Mucosa of stomach (tissue), 1 donor: Measurements from ENCODE around the gene BBOF1.
A peak's percentile ranks its signal among the peaks of the same experiment; 100 is the strongest.
"Not testable (repeated sequence)": the region's sequence is repeated elsewhere in the genome, so short reads cannot be mapped to it uniquely, and the experiment has no call there.

Experiments used
- H3K27me3 ChIP-seq: one replicate; pipeline ENCODE4 v1.7.0; 2013; ENCODE audit warnings: mild to moderate bottlenecking, low read length; ENCODE audit not compliant: control insufficient read depth, insufficient read depth
- H3K36me3 ChIP-seq: one replicate; pipeline ENCODE4 v1.7.0; 2013; ENCODE audit warnings: low read length; ENCODE audit not compliant: control insufficient read depth, insufficient read depth
- H3K4me1 ChIP-seq: one replicate; pipeline ENCODE4 v1.7.0; 2013; ENCODE audit warnings: mild to moderate bottlenecking, low read length; ENCODE audit not compliant: control insufficient read depth, insufficient read depth
- H3K4me3 ChIP-seq: one replicate; pipeline ENCODE4 v1.7.0; 2013; ENCODE audit warnings: low read length
- H3K9ac ChIP-seq: one replicate; pipeline ENCODE4 v1.7.0; 2013; ENCODE audit warnings: mild to moderate bottlenecking, low read length, moderate library complexity
- H3K9me3 ChIP-seq: one replicate; pipeline ENCODE4 v1.7.0; 2013; ENCODE audit warnings: mild to moderate bottlenecking, low read length, moderate library complexity; ENCODE audit not compliant: control insufficient read depth
- donor health status: Pancreatic carcinoma.

Gene BBOF1

DNA sequence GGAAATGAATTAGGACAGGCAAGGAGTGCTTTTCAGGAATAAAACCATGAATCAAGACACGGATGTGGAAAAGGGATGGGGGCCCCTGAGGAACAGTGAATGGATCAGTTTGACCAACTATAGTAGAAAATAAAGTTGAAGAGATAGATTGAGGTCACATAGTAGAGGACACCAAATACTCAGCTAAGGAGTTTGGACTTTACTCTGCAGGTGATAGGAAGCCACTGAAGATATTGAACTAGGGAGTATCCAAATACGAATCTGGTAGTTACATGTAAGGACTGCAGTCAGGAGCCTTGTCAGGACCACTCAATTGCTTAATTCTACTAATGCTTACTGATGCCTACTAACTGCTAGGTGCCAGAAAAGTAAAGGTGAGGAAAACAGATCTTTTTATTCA lies 20.4 kb upstream of the BBOF1 start:
- Histone ChIP-seq H3K4me3 (no peak overlapping the region), H3K27me3 (no peaks in the 10 kb centered on the region), H3K9ac (peak overlapping the region; percentile 30), H3K4me1 (peaks cover 30% of the 10 kb centered on the region), H3K9me3 (no peaks in the 10 kb centered on the region), H3K36me3 (no peaks in the 10 kb centered on the region)

DNA sequence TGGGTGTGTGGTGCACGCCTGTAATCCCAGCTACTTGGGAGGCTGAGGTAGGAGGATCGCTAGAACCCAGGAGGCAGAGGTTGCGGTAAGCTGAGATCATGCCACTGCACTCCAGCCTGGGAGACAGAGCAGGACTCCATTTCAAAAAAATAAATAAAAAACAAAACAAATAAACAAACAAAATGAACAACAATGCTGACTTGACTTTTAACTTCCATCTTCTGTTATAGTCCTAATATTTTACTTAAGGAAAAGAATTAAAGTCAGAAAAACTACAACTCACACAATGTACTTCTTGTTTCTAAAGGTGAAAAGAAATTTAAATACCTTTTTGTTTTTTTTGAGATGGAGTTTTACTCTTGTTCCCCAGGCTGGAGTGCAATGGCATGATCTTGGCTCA lies 13.5 kb upstream of the BBOF1 start:
- not testable (repeated sequence) for H3K27me3 ChIP-seq, H3K9me3 ChIP-seq, H3K4me3 ChIP-seq, H3K36me3 ChIP-seq, H3K4me1 ChIP-seq, H3K9ac ChIP-seq

DNA sequence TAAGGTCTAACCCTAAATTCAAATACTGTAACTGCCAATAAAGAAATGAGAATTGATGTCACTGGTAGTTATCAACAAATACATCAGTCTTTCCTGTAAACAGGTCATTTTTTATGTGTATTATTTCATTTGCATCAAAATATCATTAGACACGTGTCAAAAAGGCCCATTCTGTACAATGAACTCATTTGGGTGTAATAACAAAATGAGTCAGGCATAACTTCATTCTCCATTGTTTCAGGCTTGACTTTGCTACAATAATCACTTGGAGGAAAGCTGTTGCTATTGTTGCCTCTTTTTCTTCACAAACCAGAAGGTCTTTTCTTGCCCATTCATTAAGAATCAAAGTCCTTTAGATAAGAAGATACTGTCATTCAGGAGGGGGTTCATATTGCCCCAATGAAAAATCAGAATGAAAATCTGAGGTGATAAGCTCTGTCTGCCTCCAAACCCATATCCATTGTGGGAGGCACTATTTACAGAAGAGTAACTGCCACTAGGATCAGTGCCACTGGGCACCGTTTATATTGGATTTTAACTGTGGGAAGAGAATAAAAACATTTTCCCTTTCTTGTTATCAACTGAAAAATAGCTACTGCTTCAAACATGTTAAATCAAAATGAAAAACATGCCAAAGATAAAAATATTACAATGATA lies 10.2 kb upstream of the BBOF1 start:
- H3K4me1 ChIP-seq, result peaks cover 2% of the 10 kb centered on the region
- no peaks in the 10 kb centered on the region for H3K27me3 ChIP-seq
- peaks cover 4% of the 10 kb centered on the region for H3K36me3 ChIP-seq
- H3K9ac ChIP-seq, result no peak overlapping the region
- no peak overlapping the region for H3K4me3 ChIP-seq
- no peaks in the 10 kb centered on the region for H3K9me3 ChIP-seq

DNA sequence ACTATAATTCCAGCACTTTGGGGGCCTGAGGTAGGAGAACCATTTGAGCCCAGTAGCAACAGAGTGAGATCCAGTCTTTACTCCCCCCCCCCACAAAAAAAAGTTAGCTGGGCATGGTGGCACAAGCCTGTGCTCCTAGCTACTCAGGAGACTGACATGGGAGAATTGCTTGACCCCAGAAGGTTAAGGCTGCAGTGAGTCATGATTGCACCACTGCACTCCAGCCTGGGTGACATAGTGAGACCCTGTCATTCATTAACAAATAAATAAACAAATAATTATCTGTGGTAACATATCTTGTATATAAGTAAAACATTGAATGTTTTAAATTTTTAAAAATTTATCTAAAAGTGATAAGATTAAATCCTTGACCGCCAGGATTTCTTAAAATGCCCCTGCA lies 4.8 kb upstream of the BBOF1 start:
- Histone ChIP-seq H3K4me1 (peaks cover 9% of the 10 kb centered on the region), H3K9me3 (no peaks in the 10 kb centered on the region), H3K27me3 (no peaks in the 10 kb centered on the region), H3K36me3 (no peaks in the 10 kb centered on the region), H3K4me3 (no peak overlapping the region), H3K9ac (no peak overlapping the region)

DNA sequence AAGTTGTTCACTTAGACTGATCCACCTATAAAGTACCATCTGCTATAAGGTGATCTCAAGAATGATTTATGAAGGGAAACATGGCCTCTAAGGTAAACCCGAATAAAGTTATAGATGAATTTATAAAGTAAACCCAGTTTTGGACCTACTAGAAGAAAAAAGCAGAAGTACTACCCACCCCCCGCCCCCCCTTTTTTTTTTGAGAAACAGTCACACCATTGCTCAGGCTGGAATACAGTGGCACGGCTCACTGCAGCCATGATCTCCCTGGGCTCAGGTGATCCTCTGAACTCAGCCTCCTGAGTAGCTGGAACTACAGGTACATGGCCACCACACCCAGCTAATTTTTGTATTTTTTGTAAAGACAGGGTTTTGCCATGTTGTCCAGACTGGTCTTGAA lies 4.0 kb upstream of the BBOF1 start:
- Histone ChIP-seq H3K36me3 (no peaks in the 10 kb centered on the region), H3K27me3 (no peaks in the 10 kb centered on the region), H3K9me3 (no peaks in the 10 kb centered on the region), H3K4me1 (peaks cover 13% of the 10 kb centered on the region), H3K9ac (no peak overlapping the region), H3K4me3 (no peak overlapping the region)

DNA sequence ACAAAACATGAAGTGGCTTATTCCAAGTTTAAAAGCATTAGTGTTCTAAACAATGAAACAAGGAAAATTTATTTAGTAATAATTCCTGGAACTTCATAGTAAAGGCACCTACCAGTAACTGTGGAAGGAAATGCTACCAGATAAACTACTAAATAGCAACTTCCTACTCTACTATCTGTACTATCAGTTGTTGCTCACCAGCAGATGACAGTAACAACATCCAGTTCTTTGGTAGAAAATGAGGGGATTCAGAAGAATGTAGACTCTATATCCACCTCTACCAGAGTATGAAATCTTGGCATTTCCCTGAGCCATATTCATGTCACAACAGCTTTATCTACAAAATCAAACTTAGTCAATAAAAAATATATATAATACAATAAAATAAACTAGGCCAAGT lies 3.2 kb upstream of the BBOF1 start:
- H3K9me3 ChIP-seq, result no peaks in the 10 kb centered on the region
- no peak overlapping the region for H3K4me3 ChIP-seq
- H3K9ac ChIP-seq, result no peak overlapping the region
- H3K27me3 ChIP-seq, result no peaks in the 10 kb centered on the region
- no peaks in the 10 kb centered on the region for H3K36me3 ChIP-seq
- H3K4me1 ChIP-seq, result peaks cover 13% of the 10 kb centered on the region

DNA sequence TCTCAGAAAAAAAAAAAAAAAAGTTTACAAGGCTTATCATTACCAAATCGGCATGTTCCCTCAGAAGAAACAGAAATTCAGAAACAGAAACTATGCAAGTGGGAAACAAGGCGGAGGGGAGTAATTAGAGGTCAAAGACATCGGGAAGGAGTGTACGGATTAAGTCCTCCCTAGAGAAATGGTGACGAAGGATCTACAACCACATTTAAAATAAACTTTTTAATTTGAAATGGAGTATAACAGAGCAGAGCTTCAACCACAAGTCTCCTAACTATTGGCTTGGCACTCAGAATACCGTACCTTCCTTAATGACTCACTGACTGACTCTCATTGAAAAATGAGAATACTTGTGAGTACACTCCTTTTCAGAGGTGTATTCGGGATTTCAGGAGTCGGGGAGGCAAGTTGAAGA lies 969 bp upstream of the BBOF1 start:
- peak overlapping the region; percentile 95 for H3K9ac ChIP-seq
- H3K4me1 ChIP-seq, result peaks cover 13% of the 10 kb centered on the region
- no peaks in the 10 kb centered on the region for H3K27me3 ChIP-seq
- H3K36me3 ChIP-seq, result no peaks in the 10 kb centered on the region
- peak overlapping the region; percentile 70 for H3K4me3 ChIP-seq
- no peaks in the 10 kb centered on the region for H3K9me3 ChIP-seq

DNA sequence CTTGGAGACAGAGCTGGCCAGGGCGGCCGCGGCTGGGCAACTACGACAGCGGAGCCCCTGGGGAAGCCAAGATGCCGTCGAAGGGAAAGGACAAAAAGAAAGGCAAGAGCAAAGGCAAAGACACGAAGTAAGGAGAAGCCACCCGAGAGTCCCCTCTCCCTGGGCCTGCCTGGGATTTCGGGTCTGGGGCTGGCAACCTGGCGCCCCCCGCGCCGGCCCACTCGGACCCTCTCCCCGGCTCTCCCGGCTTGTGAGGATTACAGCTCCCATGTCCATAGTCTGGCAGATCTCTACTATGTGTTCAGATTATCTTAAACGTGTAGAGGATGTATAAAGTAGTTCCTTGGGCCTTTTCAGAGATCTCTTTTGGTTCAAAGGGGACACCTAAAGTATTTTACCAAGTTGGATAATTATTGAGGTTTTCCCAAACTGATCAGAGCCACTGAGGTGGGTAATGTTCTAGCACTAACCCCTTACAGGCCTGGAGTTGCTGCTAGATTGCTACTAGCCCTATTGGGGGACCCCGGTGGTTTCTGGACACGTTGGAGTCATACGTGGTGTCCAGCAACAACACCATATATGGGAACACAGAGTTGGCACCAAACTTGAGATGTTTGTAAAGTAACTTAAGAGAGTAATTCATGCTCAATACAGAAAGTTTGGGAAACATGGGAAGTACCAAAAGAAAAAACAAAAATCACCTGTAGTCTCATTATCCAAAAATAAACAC lies 424 bp downstream of the BBOF1 start:
- peak overlapping the region; percentile 95 for H3K9ac ChIP-seq

DNA sequence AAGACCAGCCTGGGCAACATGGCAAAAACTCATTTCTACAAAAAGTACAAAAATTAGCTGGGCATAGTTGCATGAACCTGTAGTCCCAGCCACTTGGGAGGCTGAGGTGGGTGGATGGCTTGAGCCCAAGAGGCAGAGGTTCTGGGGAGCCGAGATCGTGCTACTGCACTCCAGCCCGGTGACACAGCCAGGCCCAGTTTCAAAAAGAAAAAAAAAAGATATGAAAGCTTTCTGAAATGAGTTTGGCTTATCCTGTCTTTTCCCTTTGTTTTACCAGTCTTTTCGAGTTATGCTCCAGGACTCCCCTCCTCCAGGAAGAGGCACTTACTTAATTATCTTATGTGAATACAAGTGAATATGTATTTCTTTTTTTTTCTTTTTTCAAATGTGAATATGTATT lies 3.2 kb downstream of the BBOF1 start:
- Histone ChIP-seq H3K9me3 (no peaks in the 10 kb centered on the region), H3K27me3 (no peaks in the 10 kb centered on the region), H3K4me1 (peaks cover 4% of the 10 kb centered on the region), H3K9ac (no peak overlapping the region), H3K36me3 (no peaks in the 10 kb centered on the region), H3K4me3 (no peak overlapping the region)

More for the DNA sequence above, 424 bp downstream of the BBOF1 start:
- Histone ChIP-seq H3K9me3 (no peaks in the 10 kb centered on the region), H3K36me3 (no peaks in the 10 kb centered on the region), H3K4me1 (peaks cover 7% of the 10 kb centered on the region), H3K4me3 (peak overlapping the region; percentile 53), H3K27me3 (no peaks in the 10 kb centered on the region)

DNA sequence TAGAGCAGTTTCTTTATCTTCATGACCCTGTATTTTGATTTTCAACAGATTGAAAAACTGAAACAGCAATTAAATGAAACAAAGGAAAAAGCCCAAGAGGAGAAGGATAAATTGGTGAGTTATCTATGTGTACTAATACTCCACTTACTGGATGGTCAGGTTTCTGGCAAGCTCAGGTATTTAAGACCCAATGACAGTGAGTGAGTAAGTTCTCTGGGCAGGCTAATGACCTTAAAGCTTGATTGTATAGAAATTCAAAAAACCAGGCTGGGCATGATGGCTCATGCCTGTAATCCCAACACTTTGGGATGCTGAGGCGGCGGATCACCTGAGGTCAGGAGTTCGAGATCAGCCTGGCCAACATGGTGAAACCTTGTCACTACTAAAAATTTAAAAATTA lies 10.0 kb downstream of the BBOF1 start:
- Histone ChIP-seq H3K27me3 (no peaks in the 10 kb centered on the region), H3K36me3 (no peaks in the 10 kb centered on the region), H3K9ac (no peak overlapping the region), H3K4me1 (peaks cover 12% of the 10 kb centered on the region), H3K9me3 (no peaks in the 10 kb centered on the region), H3K4me3 (no peak overlapping the region)

DNA sequence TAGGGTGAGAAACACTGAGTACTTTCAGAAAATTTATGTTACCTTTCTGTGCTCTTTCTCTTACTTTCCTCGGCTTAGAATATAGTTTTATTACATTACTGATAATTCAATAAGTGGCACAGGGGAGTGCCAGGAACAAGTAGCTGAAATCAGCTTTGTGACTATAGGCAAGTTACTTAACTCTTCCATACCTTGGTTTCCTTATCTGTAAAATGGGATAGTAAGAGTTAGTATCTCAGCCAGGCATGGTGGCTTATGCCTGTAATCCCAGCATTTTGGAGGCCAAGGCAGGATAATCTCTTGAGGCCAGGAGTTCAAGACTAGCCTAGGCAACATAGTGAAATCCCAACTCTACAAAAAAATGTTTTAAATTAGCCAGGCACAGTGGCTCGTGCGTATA lies 15.4 kb downstream of the BBOF1 start:
- no peaks in the 10 kb centered on the region for H3K27me3 ChIP-seq
- H3K9ac ChIP-seq, result no peak overlapping the region
- H3K4me1 ChIP-seq, result no peaks in the 10 kb centered on the region
- no peak overlapping the region for H3K4me3 ChIP-seq
- no peaks in the 10 kb centered on the region for H3K36me3 ChIP-seq
- no peaks in the 10 kb centered on the region for H3K9me3 ChIP-seq

DNA sequence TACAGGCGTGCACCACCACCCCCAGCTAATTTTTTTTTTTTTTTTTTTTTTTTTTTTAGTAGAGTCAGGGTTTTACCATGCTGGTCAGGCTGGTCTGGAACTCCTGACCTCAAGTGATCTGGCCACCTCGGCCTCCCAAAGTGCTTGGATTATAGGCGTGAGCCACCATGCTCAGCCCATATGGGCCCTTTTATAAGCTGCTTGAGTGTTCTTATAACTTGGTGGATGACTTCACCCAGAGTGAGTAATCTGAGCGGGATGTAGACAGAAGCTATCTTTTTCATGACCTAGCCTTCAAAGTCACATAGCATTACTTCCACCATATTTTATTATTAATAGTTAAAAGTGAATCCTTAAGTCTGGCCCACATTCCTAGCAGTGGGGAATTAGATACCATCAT lies 16.4 kb downstream of the BBOF1 start:
- Histone ChIP-seq H3K4me3 (no peak overlapping the region), H3K9ac (no peak overlapping the region), H3K36me3 (no peaks in the 10 kb centered on the region), H3K9me3 (no peaks in the 10 kb centered on the region), H3K27me3 (no peaks in the 10 kb centered on the region), H3K4me1 (no peaks in the 10 kb centered on the region)
